A673 (cell line): ENCODE results near the gene ANKRD11. TPM values are rescaled to one million over a fixed set of nuclear protein-coding genes. Genes with fewer than 3 reads are reported as not detected.

Experiments
- BruUV-seq: library from RNA; stranded (reverse); fragments of 400-500 nt; replicated peaks from 2 replicates; lab custom pipeline; 2021; lab: Mats Ljungman, UMichigan
- CTCF ChIA-PET: fragments of 300-600 bp; sonication (Branson Sonifier 250); formaldehyde crosslinking; loops from one replicate; lab custom pipeline; 2022; ENCODE audit warnings: antibody characterized with exemption; lab: Charles Lee
- POLR2A ChIA-PET: fragments of 300-600 bp; sonication (Branson Sonifier 250); formaldehyde crosslinking; loops from one replicate; lab custom pipeline; 2022; ENCODE audit warnings: antibody characterized with exemption; ENCODE audit not compliant: low non-redundant PET; lab: Charles Lee
- DNase-seq: peaks from one replicate; pipeline ENCODE4 v3.0.0-alpha.2; 2015; ENCODE audit warnings: low spot score
- H3K27ac ChIP-seq: fragments of 200-600 bp; sonication (generic); 2 replicates; pipeline ENCODE4 v1.5.1; 2016; ENCODE audit warnings: mixed run types, low read depth, mild to moderate bottlenecking, mixed read lengths, antibody characterized with exemption, low read length; ENCODE audit not compliant: poor library complexity, severe bottlenecking
- H3K27me3 ChIP-seq: fragments of 200-600 bp; sonication (generic); replicated peaks from 2 replicates; pipeline ENCODE4 v1.6.1; 2017; ENCODE audit warnings: mixed run types, low read depth, mild to moderate bottlenecking, mixed read lengths, antibody characterized with exemption, low read length; ENCODE audit not compliant: insufficient read depth, poor library complexity
- H3K36me3 ChIP-seq: fragments of 200-600 bp; sonication (generic); 2 replicates; pipeline ENCODE4 v1.6.1; 2016; ENCODE audit warnings: mixed run types, mild to moderate bottlenecking, mixed read lengths, antibody characterized with exemption, low read length; ENCODE audit not compliant: insufficient read depth, poor library complexity, severe bottlenecking
- H3K4me1 ChIP-seq: fragments of 200-600 bp; sonication (generic); 2 replicates; pipeline ENCODE4 v1.6.1; 2017; ENCODE audit warnings: mixed run types, mild to moderate bottlenecking, mixed read lengths, antibody characterized with exemption, low read length; ENCODE audit not compliant: insufficient read depth, poor library complexity, severe bottlenecking
- H3K4me3 ChIP-seq: fragments of 200-600 bp; sonication (generic); 2 replicates; pipeline ENCODE4 v1.5.1; 2016; ENCODE audit warnings: low read depth, mixed run types, mild to moderate bottlenecking, mixed read lengths, low read length; ENCODE audit not compliant: poor library complexity, severe bottlenecking
- H3K9me3 ChIP-seq: fragments of 200-600 bp; sonication (generic); 2 replicates; pipeline ENCODE4 v1.6.1; 2016; ENCODE audit warnings: mixed run types, low read depth, mild to moderate bottlenecking, mixed read lengths, antibody characterized with exemption, low read length; ENCODE audit not compliant: poor library complexity, severe bottlenecking
- EZH2 ChIP-seq: fragments of 200-600 bp; sonication (generic); IDR thresholded peaks from 2 replicates; pipeline ENCODE4 v1.6.1; 2017; ENCODE audit warnings: borderline replicate concordance, low read depth, mild to moderate bottlenecking, mixed read lengths, antibody characterized with exemption, low read length; ENCODE audit not compliant: poor library complexity, severe bottlenecking
- intact Hi-C: fragments of 100-400 bp; cut with micrococcal nuclease; formaldehyde crosslinking; loops from one replicate; pipeline ENCODE4 v1.10.0; 2022; ENCODE audit not compliant: unreplicated experiment
- total RNA-seq: library from RNA; stranded (reverse); gene quantifications from 2 replicates; pipeline ENCODE4 v1.2.3, GENCODE V29; 2021
- TF ChIP-seq, protein P1 (sequence below): fragments of 300-800, 200-600 bp; sonication (generic); conservative IDR thresholded peaks from 2 replicates; pipeline ENCODE4 v1.5.1; 2017; ENCODE audit warnings: low read depth, mild to moderate bottlenecking, antibody characterized with exemption, low read length, moderate library complexity, mixed read lengths

The ANKRD11 gene
- total RNA-seq, 1 experiment from 2014 or later: 217 TPM

DNA sequence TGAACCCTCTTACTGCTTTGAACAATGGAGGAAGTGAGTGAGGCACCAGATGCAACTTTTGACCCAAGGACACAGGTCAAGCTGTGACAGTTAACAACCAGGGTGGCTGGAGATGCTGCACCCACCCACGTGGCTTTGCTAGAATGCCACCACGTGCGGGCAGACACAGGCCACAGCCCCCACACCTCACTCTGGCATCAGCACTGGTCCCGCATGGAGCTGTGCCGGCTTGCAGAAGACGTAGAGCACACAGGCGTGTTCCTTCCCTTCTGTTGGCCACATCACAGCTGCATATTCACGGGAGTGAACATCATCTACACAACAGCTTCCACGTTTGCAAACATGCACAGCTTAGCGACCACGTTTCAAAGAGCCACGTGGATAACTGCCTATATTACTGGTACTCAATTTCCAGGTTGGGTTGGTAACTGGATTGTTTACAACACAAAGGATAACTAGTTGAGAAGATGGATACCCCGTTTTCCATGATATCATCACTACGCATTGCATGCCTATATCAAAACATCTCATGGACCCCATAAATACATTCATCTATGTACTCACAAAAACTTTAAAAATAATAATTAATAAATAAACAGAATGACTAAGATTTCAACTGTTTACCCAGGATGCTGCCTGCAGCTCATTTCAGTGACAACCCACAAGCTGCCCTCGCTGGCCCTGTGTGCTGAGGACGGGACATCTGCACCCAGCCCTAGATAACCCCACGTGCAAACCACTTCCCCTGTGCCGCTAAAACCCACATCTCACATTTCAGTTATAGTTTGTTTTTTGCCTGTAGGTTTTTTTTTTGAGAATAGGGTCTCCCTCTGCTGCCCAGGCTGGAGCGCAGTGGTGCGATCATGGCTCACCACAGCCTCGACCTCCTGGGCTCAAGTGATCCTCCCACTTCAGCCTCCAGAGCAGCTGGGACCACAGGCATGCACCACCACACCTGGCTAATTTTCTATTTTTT, 132.0 kb downstream of the ANKRD11 start:
- no peak for TF ChIP-seq EZH2
- TF ChIP-seq, protein P1, sequence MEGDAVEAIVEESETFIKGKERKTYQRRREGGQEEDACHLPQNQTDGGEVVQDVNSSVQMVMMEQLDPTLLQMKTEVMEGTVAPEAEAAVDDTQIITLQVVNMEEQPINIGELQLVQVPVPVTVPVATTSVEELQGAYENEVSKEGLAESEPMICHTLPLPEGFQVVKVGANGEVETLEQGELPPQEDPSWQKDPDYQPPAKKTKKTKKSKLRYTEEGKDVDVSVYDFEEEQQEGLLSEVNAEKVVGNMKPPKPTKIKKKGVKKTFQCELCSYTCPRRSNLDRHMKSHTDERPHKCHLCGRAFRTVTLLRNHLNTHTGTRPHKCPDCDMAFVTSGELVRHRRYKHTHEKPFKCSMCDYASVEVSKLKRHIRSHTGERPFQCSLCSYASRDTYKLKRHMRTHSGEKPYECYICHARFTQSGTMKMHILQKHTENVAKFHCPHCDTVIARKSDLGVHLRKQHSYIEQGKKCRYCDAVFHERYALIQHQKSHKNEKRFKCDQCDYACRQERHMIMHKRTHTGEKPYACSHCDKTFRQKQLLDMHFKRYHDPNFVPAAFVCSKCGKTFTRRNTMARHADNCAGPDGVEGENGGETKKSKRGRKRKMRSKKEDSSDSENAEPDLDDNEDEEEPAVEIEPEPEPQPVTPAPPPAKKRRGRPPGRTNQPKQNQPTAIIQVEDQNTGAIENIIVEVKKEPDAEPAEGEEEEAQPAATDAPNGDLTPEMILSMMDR: no peak
- Histone ChIP-seq H3K27ac (no peak overlapping the region), H3K4me3 (no peak overlapping the region), H3K27me3 (no peaks in the 10 kb centered on the region), H3K4me1 (no peaks in the 10 kb centered on the region), H3K9me3 (no peaks in the 10 kb centered on the region), H3K36me3 (peaks cover 2% of the 10 kb centered on the region)
- BruUV-seq: no TSS peak
- ChIA-PET POLR2A (no interaction called here), CTCF (no interaction called here)
- intact Hi-C loops: no loop called here
- DNase-seq: no peak

DNA sequence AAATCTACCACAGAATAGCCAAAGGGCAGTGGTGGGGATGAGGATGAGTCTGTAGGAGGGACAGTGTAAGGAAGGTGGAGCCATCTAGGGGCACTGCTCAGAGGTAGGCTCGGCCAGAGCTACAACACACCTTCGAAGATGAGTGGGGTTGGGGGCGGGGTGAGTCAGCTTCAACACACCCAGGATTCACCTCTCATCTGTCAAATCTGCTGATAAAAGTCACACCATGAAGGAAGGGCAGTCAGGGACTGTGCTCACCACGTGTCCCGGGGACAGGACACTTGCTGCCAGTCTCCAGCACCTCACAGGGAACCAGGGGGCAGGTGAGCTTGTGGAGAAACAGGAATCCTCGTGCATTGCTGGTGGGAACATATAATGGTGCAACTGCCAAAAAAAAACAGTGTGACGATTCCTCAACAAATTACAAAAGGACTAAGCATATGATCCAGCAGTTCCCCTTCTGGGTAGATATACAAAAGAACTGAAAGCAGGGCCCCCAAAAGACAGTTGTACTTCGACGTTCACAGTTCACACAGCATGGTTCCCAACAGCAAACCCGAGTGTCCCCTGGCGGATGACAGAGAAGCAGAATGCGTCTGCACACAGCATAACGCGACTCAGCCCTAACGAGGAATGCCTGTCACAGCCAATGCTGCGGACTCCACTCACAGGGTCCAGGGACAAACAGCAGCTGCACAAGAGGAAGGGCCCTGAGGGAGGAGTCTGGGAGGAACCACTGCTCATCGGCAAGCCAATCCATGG, 133.1 kb downstream of the ANKRD11 start:
- CTCF ChIA-PET: no interaction called here
- BruUV-seq: no TSS peak
- Histone ChIP-seq H3K9me3 (no peaks in the 10 kb centered on the region), H3K4me3 (no peak overlapping the region), H3K27me3 (no peaks in the 10 kb centered on the region), H3K36me3 (peaks cover 2% of the 10 kb centered on the region), H3K4me1 (no peaks in the 10 kb centered on the region), H3K27ac (peak overlapping the region; percentile 22)
- peak; percentile 28 for DNase-seq
- POLR2A ChIA-PET: no interaction called here
- TF ChIP-seq EZH2: no peak
- TF ChIP-seq, protein P1: no peak
- intact Hi-C loops: no loop called here

DNA sequence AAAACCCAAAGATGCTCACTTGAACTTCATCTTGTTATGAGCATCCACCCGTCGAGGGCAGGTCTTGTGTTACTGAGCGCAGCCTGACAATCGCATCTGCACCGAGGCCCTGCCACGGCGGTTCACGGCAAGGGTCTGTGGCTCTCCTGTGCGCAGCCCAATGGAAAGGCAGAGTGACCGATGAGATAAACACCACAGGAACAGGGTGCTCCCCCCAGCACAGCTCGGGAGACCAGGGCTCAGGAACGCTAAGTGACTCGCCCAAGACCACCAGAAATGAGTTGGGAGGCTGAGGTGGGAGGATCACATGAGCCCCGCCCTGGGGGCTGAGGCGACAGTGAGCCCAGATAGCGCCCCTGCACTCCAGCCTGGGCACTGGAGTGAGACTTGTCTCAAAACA, 134.7 kb downstream of the ANKRD11 start:
- POLR2A ChIA-PET: no interaction called here

More for the DNA sequence above, 134.7 kb downstream of the ANKRD11 start:
- Histone ChIP-seq H3K27ac (no peak overlapping the region), H3K9me3 (no peaks in the 10 kb centered on the region), H3K36me3 (peaks cover 2% of the 10 kb centered on the region), H3K4me1 (no peaks in the 10 kb centered on the region), H3K27me3 (no peaks in the 10 kb centered on the region), H3K4me3 (no peak overlapping the region)
- DNase-seq: no peak
- TF ChIP-seq, protein P1: no peak
- TF ChIP-seq EZH2: no peak
- intact Hi-C loops: no loop called here
- no TSS peak for BruUV-seq
- CTCF ChIA-PET: no interaction called here
